ENCODE results near the gene SLC37A1.

SLC37A1 gene

DNA sequence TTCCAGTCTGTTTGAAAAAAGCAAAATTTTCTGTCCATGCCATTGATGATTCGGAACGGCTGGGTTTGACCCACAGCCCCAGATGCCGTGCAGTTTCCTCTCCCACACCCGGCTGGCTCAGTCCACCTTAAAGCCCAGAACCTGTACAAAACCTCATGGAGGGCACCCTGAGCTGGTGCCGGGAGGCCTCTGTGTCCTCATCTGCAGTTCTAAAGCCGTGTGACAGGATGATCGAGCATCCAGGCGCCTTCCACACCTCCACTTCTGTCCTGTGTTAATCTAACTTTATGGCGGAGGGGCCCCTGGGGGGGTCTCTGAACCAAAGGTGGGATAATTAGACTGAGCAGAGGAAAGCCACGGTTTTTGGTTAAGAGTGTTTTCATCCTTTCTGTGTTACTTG lies 49.6 kb downstream of the SLC37A1 start:
- DNase-seq (ENCODE audit: low read depth), result no peak

DNA sequence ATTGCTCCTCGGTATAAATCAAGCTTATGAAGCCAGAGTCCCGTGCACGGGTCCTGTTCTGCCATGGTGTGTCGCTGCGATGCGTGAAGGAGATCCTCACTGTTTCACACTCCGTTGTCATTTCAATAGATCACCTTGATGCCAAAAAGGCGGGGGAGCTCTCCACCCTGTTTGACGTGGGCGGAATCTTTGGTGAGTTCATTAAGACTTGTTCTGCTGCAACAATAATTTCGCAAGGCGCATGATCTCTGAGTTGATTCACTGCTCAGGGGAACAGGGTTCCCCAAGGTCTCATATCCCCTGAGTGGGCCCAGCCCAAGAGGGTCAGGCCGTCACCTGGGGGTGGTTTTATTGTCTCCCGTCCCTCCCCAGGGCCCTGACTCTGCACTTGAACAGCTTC lies 50.0 kb downstream of the SLC37A1 start:
- DNase-seq (ENCODE audit: low read depth), result no peak

DNA sequence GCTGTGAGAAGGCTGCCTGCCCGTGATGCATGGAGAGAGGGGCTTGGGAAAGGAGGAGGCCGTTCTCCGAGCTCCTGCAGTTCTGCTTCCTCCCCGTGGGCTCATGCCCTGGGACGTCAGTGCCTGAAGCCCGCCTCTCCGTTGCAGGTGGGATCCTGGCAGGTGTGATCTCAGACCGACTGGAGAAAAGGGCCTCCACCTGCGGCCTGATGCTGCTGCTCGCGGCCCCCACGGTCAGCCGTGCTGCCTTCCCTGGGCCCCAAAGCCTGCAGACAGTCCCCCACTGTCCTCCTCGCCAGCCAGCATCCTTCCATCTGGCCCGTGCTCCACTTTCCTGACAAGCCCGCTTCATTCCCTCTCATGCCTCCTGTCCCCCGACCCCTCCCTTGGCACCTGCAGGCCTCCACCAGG lies 50.9 kb downstream of the SLC37A1 start:
- no peak for DNase-seq (ENCODE audit: low read depth)

DNA sequence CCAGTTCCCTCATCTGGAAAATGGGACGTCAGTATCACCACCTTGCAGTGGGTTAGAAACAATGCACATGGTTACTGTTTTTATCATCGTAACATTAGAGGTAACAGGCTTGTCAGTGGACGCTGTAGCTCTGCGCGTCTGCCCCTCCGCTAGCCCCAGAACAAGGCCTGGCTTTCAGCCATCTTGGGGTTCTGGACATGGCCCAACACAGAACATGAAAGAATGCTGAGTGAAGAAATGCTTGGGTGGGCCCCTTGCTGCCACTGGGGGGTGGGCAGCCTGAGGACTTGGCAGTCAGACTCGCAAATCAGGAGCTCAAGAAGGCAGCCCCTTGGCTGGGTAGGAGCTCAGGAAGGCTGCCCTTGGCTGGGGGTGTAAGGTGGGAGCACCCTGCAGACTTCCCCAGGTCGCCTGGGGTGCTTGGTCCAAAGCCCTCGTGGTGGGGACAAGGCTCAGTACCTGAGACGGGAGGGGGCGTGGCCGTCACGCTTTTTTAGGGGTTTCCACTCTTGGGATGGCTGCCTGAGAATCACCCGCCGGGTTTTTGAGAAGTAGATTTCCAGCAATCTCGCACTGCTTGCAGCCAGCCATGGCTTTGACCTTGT lies 51.7 kb downstream of the SLC37A1 start:
- DNase-seq (ENCODE audit: low read depth), result no peak

DNA sequence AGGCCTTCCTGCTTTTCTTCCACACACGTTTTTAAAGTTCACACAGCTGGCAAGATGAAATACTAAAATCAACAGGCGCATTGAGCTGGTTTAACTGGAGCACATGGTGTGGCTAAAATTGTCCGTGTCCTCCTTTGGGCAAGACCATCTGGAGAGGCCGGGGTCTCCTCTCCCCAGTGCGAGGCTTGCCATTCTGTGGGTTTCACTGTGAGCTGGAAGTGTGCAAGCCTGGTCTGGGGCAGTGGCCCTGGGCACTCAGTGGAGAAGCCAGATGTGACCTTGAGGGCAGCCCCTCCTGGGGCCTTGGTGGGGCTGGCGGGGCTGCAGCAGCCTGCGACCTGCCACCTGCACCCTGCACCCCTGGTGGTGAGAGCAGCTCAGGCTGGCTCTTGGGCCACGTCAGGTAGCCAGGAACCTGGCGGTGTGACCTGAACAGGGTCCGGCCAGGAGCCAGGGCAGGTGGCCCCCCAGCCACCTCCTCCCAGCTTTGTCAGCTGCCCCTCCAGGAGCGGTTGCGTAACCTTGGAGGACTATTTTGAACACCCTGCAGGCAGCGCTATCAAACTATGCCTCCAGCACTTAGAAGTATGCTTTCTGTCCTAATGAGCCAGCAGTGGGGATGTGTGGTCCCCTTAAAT lies 52.4 kb downstream of the SLC37A1 start:
- DNase-seq (ENCODE audit: low read depth), result no peak

DNA sequence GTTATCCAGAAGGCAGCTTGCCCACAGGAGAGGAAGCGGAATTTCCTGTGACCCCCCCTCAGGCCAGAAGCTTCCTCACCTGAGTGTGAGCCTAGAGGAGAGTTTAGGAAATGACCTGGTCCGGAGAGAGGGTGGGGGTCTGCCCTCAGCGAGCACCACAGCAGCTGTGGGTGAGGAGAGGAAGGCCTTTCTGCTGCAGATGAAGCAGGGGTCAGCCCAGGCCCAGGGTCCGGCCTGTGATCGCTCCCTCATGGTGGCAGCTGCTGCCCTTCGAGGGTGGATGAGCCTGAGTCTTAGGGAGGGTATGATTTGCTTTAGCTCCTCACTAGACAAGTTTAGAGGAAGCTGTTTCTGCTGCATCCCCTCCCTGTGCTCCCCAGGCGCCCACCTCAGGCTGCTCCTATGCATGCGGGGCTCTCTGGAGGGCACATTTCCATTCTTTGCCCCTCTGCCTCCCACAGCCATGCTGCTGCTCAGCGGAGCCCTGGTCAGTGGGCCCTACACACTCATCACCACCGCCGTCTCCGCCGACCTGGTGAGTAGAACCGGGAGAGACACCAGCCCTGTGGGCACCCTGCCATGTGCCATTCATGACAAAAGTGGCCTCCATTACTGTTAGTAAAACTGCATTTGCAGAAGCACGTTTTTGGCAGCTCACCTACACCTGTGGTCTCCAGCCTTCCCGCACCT lies 53.0 kb downstream of the SLC37A1 start:
- no peak for DNase-seq (ENCODE audit: low read depth)

DNA sequence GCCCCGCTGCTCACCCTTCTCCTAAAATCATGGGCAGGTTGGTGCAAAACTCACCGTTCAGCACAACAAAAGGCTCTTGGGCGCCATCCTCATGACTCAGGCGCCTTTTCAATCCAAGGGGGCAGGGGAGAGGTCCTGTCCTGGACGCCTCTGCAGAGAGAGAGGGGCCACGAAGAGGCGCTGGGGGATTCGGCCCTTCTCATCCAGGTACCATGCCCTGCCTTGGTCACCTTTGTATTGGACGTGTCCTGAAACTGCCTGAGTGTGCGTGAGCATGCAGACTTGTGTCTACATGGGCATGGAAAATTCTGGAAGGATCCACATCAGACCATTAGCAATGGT lies 53.5 kb downstream of the SLC37A1 start:
- no peak for DNase-seq (ENCODE audit: low read depth)

DNA sequence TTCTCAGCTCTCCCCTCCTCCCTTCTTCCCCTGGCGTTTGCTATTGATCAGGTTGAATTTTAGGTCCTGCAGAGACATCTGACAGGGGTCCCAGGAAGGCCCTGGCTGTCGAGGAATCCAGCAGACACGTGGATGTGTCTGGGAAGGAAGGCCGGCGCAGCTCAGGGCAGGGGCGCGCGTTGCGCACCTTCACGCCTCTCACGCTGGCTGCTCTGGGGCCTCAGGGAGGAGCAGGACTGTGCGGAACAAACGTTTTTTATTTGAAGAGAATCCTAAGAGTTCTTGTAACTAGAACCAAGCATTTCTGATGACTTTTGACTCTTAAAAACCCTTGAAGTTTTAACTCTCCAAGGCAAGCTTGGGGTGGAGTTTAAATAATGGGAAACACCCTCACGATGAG lies 54.2 kb downstream of the SLC37A1 start:
- no peak for DNase-seq (ENCODE audit: low read depth)

DNA sequence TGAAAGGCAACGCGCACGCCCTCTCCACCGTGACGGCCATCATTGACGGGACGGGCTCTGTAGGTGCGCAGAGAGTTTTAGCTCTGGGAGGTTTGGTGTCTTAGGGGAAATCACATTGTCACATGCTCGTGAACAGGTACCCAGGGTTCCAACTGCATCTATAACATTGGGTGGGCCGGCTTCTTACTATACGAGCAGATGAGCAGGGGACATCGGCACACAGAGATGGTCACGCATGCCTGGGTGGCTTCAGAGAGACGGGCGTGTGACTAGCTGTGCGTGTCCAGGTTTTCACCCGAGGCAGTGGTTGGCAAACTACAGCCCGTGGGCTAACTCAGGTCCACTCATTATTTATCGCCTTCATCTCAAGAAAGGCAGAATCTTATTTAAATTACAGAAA lies 54.7 kb downstream of the SLC37A1 start:
- DNase-seq (ENCODE audit: low read depth), result no peak

DNA sequence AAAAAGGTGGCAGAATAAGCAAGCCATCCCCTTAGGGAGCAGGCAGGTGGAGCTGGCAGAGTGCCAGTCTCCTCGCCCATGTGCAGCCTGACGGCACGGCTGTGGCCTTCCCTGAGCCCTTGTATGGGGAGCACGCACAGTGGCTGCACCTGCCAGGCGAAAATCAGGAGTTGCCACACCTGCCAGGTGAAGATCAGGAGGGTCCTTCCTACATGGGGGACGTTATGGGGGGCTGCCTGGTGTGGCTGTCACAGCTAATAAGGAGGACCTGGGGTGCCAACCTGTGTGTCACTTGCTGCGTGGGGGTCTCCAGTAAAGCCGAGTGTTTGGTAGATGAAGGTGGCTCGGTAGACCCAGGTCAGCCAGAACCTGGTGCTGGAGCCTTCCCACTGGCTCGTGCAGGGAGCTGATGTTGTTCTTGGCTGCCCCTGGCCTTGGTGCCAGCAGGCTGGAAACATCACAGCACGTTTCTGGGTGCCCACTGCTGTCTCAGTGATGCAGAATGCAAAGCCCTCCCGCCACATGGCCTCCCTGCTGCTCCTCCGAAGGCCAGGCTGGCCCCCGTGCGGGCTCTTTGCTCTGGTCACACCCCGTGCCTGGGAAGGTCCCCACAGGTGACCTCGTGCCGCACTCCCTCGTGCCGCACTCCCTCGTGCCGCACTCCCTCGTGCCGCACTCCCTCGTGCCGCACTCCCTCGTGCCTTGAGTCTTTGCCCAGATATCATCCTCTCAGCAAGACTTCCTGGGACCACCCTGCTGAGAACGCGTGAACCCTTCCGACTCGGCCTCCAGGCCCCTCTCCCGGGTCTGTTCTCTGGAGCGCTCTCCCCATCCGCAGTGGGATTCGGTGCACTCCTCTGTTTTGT lies 55.4 kb downstream of the SLC37A1 start:
- no peak for DNase-seq (ENCODE audit: low read depth)

DNA sequence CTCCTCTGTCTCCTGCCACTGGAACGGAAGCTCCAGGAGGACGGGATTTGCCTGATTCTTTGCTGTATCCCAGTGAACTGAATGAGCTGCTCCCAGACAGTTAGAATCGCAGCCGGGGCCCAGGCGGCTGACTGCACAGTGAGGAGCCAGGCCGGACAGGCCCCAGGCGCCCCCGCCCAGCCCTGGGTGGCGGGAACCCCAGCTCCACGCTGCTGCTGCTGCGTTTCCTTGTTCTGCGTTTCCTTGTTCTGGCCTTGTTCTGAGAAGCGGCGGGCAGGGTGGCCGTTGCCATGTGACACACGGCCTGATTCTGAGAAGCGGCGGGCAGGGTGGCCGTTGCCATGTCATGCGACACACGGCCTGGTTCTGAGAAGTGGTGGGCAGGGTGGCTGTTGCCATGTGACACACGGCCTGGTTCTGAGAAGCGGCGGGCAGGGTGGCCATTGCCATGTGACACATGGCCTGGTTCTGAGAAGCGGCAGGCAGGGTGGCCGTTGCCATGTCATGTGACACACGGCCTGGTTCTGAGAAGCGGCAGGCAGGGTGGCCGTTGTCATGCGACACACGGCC lies 56.2 kb downstream of the SLC37A1 start:
- DNase-seq (ENCODE audit: low read depth), result no peak

DNA sequence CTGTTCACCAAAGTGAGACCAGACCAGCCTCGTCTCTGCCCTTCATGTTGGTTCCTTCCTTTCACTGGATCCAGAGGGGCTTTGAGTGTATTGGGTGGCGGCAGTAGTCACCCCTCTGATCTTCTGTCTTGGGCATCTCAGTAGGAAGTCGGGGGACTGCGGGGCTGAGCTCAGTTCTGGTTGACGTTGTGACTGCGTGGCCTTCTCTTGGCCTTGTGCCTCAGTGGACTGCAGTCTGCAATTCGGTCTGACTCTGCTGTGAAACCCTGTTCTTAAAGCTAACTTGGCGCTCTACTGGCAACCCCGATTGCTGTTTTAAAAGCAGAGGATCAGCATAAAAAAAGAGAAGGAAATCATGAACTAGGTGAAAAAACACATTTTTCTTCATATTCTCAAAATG lies 56.7 kb downstream of the SLC37A1 start:
- DNase-seq (ENCODE audit: low read depth), result no peak

DNA sequence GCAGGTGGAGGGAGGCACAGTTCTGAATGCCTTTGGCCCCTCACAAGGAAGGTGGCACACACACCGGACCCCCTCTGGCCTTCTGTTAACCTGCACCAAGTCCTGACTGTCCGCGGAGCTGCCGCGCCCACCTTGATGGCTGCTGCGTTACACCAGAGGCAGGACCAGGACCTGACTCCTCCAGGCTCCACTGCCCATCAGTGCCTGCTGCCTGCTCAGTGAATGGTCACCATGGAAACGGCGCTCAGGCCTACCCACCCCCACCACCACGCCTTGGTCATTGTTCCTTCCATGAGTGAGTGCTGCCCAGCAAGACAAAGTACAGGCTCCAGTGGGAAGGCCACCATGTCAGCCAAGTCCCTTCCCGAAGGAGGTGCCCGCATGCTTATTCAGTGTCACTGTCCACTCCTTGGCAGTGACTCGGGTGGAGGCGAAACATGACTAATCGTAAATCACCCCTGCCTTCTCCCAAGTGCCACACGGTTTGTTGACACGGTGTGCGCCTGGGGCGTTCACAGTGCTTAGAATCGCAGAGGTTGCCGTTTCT lies 57.3 kb downstream of the SLC37A1 start:
- no peak for DNase-seq (ENCODE audit: low read depth)

DNA sequence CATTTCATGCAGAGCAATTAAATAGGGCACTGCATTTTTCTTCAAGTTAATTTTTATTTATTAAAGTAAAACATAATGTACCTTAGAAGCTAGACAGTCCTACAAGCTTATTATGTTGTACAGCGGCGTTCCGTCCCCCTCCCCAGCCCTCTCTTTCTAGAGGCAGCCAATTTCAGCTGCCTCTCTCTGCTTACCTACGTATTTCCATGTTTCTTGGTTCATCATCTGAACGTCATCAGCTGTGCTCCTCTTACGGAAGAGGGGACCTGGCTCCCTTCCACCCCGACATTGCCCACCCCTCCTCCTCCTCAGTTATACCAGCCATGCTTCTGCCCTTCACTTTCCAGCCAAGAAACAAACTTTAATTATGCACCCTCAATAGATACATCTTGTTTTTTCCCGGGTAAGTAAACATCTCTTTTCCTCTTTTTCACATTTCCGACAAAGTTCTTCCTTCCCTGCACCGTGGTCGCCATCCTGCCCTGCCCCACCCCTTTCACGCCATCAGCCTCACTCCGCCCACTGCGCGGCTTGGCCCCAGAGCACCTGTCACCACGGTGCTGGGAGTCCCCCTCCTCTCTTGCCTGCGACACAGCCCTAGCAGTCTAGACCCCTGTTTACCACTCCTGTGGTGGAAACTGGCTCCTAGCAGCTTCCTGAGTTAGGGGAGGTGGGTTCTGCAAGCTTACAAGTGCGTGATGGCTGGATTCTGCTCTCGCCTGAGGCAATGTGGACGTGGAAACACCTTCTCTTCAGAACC lies 57.9 kb downstream of the SLC37A1 start:
- DNase-seq (ENCODE audit: low read depth), result no peak

DNA sequence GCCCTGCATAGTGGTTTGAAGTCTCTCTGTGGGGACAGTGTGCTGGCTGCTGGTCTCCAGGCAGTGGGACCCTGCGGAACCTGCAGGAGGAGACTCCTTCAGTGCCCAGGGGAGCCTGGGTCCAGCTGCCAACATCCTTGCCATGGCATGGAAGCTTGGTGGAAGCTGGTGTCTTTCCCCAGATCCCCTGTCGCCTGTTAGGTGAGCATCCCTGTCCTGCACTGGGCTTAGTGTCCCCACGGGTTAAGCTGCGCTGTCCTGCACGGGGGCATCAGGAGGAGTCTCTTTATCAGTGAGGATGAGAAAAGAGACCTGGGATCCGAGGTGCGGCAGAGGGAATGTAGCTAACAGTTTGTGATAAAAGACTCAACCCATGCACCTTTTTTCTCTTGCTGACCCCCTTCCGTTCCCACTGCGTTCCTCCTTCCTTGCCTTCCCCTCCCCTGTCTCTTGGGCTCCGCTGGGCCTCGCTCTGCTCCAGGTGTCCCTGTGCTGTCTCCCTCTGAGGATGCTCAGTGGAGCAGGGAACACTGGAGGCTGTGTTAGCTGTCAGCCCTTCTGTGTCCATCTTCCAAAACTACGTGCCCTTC lies 59.3 kb downstream of the SLC37A1 start:
- no peak for DNase-seq (ENCODE audit: low read depth)

DNA sequence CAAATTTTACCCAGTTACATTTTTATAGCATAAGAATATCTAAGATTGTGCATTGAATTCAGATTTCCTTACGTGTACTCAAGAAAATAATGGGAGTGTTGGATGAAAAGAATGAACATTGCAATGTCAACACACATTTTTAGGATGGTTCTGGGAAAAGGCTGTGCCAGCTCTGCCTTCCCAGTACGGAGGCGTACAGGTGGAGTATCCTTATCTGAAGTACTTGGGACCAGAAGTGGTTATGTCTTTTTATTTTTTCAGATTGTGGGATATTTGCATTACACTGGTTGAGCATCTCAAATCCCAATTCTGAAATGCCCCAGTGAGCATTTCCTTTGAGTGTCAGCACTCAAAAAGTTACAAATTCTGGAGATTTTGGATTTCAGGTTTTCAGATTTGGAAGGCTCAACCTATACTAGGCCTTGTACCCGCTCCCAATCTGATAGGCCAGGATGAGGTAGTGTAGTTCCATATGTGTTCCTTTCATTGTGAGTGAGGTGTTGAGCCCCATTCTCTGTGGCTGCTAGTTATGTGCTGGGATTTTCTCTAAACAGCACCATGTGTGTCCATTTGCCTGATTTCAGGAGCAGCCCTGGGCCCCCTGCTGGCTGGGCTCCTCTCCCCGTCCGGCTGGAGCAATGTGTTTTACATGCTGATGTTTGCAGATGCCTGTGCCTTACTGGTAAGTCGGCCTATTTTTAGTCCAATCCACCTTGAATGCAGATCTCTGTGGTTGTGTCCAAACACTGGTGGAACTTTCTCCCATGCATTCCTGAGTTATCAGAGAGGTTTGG lies 60.8 kb downstream of the SLC37A1 start:
- peak; percentile 20 for DNase-seq (ENCODE audit: low read depth)

DNA sequence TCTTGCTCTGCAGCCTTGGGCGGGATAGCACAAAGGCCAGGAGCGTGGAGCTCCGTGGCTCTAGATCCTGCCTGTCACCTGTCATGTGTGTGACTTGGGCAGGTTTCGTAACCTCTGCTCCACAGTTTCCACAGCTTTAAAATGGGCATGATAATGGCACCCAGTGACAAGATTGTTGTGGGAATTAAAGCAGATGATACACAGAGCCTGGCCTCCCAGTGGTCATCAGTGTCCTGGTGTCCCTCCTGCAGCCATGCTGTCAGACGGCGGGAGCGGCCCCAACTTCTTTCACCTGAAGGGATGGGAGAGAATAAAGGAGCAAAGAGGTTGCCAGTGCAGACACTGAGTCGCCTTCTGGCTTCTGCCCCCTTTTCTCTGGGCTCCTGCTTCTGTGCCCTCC lies 61.5 kb downstream of the SLC37A1 start:
- DNase-seq (ENCODE audit: low read depth), result no peak

DNA sequence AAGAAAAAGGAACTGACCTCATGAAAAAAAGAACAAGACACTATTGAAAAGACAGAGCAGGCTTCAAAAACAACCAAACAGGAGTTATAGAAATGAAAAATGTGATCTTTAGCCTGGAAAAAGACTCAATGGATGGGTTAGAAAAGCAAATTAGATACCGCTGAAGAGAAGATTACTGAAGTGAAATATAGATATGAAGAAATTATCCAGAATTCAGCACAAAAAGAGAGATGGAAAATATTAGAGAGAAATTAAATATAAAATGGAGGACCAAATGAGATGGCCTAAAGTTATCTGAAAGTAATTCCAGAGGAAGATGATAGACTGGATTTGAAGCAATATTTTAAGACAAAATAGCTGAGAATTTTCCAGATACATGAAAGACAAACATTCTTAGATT lies 63.0 kb downstream of the SLC37A1 start:
- DNase-seq (ENCODE audit: low read depth), result no peak

DNA sequence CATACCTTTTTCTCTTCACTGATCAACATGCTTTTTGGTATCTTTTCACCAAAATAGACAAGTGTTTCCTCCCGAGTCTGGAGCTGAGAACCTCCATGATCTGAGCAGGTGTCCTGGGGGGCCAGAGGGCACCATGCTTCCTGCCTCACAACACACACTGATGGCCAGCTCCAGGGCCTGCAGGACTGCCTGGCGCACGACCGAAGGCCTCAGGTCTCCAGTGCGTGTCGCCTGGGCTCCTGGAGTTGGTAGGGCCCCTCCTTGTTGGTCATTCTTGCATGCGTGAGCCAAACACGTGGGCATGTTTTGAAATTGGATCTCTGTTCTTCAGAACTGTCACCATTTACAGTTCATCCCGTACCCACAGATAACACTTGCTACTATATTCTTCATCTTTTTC lies 64.4 kb downstream of the SLC37A1 start:
- no peak for DNase-seq (ENCODE audit: low read depth)

DNA sequence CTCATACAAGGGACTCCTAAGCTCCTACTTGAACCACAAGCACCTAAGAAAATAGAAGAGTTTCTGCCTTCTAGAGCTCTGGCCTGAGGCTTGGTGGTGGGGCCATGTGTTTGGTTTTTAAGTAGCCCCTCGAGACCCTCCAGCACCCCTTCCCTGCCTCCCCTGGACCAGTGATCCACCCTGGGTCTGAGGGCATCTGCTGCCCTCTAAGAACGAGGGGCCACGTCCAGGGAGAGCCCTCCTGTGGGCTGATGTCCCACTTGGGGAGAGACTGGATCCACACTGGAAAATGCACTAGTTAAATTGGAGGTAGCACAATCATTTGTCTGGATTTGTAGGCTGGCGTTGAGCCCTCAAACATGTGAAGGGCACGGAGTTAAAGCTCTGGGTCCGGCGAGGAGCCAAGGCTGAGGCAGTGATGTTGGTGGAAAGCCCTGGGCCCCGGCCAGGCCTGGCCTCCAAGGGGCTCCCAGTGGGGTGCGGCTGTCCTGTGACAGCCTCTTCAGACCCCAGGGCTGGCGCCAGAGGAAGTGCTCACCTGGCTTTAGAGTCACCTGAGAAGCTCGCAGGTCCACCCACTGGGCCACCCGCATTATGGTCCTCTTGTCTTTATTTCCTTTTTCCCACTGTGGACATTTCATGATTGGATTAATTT lies 65.2 kb downstream of the SLC37A1 start:
- no peak for DNase-seq (ENCODE audit: low read depth)
